GM19238 (cell line): ENCODE measurements around the gene TCF12.
"Not testable (repeated sequence)": the region's sequence is repeated elsewhere in the genome, so short reads cannot be mapped to it uniquely, and the experiment has no call there.

Experiments used
- DNase-seq: peaks from one replicate; pipeline ENCODE4 v3.0.0; 2011; ENCODE audit warnings: low spot score; ENCODE audit not compliant: insufficient read length

The TCF12 gene

DNA sequence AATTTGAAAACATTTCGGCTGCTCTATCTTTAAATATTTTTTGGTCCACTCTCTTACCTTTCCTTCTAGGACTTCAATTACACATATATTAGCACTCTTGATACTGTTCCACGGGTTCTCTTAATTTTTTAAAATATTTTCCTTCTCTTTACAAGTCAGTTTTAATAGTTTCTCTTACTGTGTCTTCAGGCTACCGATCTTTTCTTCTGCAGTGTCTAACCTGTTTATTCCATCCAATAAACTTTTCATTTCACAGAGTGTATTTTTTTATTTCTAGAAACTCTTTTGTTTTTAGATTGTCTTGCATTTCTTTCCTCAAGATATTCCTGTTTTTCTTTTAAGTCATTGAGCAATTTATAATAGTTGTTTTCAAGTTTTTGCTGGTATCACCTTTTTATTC lies 27.7 kb downstream of the TCF12 start:
- no peak for DNase-seq

- DNase-seq = no peak
Observed at GRCh38 chr15:56948000-56948763, 29.7 kb downstream of the TCF12 start.

GRCh38 chr15:56948764-56949101 lies 30.3 kb downstream of the TCF12 start:
- DNase-seq = no peak

GRCh38 chr15:56950979-56951378 lies 32.5 kb downstream of the TCF12 start:
- DNase-seq = peak; percentile 9

DNA sequence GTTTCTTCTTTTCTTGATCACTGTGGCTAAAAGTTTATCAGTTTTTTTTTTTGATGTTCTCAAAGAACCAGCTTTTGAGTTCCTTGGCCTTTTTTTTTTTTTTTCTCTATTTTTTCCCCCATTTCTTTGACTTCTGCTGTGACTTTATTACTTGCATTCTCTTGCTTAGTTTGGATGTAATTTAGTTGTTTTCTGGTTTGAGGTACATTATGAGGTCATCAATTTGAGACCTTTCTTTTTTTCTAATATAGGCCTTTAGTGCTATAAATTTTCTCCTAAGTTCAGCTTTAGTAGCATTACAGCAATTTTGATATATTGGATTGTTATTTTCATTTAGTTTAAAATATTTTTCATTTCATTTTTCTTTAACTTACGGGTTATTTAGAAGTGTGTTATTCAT lies 35.3 kb downstream of the TCF12 start:
- no peak for DNase-seq

DNA sequence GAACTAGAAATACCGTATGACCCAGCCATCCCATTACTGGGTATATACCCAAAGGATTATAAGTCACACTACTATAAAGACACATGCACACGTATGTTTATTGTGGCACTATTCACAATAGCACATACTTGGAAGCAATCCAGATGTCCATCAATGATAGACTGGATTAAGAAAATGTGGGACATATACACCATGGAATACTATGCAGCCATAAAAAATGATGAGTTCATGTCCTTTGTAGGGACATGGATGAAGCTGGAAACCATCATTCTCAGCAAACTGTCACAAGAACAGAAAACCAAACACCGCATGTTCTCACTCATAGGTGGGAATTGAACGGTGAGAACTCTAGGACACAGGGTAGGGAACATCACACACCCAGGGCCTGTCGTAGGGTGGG lies 36.6 kb downstream of the TCF12 start:
- not testable (repeated sequence) for DNase-seq

DNA sequence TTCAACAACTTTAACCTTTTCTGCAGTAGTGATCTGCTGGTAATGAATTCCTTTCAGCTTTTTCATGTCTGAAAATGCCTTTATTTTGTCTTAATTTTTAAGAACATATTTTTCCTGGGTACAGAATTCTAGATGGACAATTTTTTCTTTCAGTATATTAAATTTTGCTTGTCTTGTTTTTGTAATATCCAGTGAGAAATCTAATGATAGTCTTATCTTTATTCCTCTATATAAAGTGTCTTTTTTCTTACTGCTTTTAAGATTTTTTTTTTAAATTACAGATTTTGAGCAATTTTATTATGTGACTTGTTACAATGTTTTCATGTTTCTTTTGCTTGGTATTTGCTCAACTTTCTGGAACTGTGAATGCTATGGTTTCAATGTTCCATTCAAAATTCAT lies 38.1 kb downstream of the TCF12 start:
- no peak for DNase-seq

GRCh38 chr15:56957812-56958406 lies 39.5 kb downstream of the TCF12 start:
- DNase-seq = no peak

- no peak for DNase-seq
Observed at GRCh38 chr15:56959318-56959648, 40.8 kb downstream of the TCF12 start.

DNA sequence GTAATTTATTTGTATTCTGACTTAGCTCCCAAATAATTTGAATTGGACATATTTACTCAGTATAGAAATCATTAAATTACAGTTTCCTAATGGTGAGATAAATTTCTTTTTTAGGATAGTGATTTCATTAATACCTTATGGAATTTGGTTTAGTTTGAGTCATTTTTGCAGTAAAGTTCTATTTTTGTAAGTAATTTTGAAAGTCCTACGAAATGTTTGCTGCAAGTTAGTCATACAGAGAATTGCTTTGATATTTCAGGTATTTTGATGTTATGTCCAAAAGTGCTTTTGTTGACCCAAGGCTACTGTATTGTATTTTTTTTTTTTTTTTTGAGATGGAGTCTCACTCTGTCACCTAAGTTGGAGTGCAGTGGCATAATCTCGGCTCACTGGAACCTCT lies 41.7 kb downstream of the TCF12 start:
- no peak for DNase-seq

DNA sequence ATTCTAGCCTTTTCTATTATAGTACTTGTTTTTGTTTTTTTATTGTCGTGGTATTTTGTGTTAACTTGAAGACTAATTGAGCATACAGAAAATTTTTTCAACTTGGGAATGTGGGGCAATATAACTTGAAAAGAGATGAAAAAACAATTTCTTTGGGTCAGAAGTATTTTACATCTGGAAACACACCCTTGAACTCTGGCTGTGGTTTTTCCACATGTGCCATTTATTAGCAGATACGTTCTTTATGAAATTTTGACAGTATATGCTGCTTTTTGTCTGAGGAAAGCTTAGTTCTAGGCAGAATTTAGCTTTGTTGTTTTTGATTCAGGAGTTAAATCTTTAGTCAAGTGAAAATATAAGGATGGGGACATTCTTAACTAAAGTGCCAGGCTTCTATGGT lies 44.7 kb downstream of the TCF12 start:
- no peak for DNase-seq

GRCh38 chr15:56963710-56964109 lies 45.3 kb downstream of the TCF12 start:
- no peak for DNase-seq

DNA sequence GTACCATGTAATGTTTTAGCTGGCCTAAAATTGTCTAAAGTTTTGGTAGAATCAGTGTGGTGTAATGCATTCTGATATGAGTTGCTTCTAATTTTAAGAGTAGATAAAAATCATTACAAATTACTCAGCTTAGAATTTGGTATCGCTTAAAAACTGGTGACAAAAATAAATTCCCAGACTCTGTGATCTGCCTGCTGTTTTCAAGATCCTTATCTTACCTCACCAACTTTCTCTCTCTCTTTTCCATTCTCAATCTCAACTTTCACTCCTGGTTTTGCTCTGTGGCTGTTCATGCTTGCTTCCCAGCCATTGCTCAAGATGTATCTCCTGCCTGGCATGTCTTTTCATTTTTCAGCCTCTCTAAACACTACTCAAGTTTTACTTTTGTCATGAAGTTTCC lies 45.7 kb downstream of the TCF12 start:
- no peak for DNase-seq

DNA sequence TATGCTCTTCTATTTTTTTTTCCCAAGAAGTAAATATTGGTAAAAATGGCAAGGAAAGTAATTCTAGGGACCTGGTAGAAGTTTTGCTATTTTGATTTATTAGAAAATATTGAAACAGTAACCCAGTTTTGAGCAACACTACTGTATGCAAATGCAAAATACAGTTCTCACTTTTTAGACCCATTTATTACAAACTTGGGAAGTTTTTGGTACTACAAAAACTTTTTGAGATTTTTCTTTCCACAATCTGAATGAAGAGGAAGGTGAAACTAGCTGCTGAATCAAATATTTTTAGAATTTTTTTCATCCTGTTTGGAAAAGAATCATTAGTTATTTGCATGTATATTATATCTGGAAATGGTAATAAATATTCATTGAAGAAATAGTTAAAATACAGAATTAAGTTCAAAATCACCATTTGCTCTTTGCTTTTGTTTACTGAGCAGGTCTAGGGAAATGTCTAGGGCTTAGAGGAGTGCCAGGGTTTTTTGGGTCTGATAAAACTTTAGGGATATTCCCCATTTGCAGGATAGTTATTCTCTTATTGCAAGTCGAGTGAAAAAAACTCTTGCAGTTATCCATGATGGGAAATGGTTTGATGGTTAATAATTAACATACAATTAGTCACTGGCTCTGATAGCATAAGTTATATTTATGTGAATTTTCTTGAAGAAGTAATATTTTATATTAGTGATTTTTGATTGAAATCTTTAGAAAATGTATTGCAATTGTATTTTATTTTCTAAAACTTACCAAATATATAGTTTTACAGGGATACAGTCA lies 47.0 kb downstream of the TCF12 start:
- no peak for DNase-seq

DNA sequence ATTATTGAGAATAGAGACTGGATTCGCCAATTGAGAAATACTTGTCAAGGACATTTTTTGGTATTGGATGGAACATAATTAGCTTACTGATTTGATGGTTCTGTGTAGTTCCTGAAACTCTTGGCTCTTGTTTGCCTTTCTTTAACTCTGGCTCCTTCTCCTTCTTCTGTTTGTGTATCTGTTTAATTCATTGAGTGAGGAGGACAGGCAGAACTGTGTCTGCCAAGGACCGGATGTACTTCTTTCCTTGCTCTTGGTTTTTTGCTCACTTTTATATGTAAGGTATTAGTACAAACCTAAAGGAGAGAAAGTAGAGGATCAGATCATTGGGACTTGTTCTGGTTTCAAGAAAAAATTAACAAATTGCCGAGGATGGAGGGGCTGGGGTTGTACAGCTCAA lies 48.9 kb downstream of the TCF12 start:
- no peak for DNase-seq

- no peak for DNase-seq
Observed at GRCh38 chr15:56968256-56968655, 49.8 kb downstream of the TCF12 start.

DNA sequence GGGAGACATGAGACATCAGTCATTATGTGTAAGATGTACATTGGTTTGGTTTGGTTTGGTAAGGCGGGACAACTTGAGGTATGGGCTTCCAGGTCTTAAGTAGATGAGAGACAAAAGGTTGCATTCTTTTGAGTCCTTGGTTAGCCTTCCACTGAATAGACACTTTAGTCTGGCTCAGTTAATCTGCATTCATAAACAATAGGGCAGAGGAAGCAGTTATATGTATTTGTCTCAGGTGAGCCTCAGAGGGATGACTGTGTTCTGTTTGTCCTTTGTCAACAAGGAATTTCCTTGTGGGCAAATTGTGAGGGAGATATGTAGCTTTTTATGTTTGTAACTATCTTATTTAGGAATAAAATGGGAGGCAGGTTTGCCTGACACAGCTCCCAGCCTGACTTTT lies 50.4 kb downstream of the TCF12 start:
- DNase-seq = no peak

DNA sequence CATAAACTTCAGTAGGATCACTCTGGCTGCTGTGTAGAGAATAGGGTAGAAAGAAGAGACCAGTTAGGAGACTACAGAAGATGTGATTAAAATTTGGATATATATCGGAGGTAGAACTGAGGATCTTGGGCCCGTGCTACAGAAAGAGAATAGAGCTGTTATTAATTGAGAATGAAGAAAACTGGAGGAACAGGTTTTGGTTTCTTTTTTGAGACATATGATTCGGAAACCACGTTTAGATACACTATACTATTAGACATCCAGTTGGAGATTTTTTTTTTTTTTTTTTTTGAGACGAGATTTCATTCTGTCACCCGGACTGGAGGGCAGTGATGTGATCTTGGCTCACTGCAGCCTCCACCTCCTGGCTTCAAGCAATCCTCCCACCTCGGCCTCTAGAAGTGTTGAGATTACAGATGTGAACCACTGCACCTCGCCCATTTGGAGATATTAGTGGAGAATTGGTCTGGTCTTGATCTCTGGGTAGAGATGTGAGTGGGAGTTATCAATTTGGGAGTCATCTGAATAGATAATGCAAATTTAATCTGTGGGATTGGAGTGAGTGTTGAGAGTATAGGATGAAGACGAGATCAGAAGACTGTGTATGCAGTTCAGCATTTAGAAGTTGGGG lies 50.9 kb downstream of the TCF12 start:
- no peak for DNase-seq

- DNase-seq = no peak
Observed at GRCh38 chr15:56971571-56971970, 53.1 kb downstream of the TCF12 start.

GRCh38 chr15:56972016-56972415 lies 53.6 kb downstream of the TCF12 start:
- no peak for DNase-seq

GRCh38 chr15:56972426-56972825 lies 54.0 kb downstream of the TCF12 start:
- no peak for DNase-seq

DNA sequence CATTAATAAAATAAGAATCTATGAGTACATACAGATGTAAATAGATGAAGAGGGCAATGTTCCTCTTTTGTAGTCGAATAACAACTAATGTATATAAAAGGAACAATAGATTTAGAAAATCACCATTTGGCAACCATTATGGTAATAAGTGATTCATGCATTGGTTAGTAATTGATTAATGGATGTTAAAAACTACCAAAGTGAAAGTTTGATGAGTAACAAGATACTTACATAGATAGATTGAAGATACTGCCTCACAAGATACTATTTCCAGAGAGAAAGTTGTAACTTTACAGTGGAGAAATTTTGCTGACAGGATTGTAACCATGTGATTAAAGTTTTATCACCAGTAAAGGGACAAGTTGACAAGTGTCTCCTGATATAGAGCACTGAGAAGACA lies 55.0 kb downstream of the TCF12 start:
- no peak for DNase-seq
